ENCODE data around the gene PTPRM. TPM values are rescaled to one million over a fixed set of nuclear protein-coding genes. Genes with fewer than 3 reads are reported as not detected.

The PTPRM gene
- total RNA-seq, 1 donor from 2014 or later, result 1.00 TPM

GRCh38 chr18:7898181-7898580, 331.1 kb downstream of the PTPRM start:
- Mint-ChIP-seq H3K4me1 (no peaks in the 10 kb centered on the region), H3K27me3 (no peaks in the 10 kb centered on the region), H3K27ac (no peak overlapping the region), H3K9me3 (no peaks in the 10 kb centered on the region), H3K36me3 (ENCODE audit: low read depth) (no peaks in the 10 kb centered on the region), H3K4me3 (no peak overlapping the region)
- no peak for DNase-seq
- no peak for TF ChIP-seq CTCF (IDR thresholded peaks at IDR 0.05)
- no peak for ATAC-seq (ENCODE audit: low read depth)
- POLR2A ChIA-PET, result no interaction called here
- CTCF ChIA-PET, result no interaction called here
- intact Hi-C loops (cut with micrococcal nuclease), result no loop called here

DNA sequence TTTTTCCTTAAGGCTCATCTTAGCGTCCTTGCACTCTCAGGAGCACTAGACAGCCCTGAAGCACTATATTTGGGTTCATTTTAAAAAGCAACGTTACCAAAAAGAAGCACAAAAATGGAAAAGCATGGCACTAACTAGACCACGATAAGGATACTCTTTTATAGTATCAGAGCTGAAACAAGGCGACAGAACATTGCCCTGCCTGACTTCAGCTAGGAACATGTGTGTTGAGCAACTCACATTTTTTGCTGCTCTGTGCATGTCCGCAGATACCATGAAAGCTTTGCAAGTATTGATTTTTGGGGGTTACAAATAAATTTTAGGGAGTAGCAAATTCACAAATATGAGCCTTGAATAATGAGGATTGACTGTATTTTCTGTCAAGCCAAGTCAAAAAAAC, 332.0 kb downstream of the PTPRM start:
- CTCF ChIA-PET, result no interaction called here
- DNase-seq, result no peak
- H3K4me1 Mint-ChIP-seq, result no peaks in the 10 kb centered on the region
- TF ChIP-seq CTCF (IDR thresholded peaks at IDR 0.05), result no peak
- no peaks in the 10 kb centered on the region for H3K27me3 Mint-ChIP-seq
- no peaks in the 10 kb centered on the region for H3K36me3 Mint-ChIP-seq (ENCODE audit: low read depth)
- no peak overlapping the region for H3K4me3 Mint-ChIP-seq
- intact Hi-C loops (cut with micrococcal nuclease), result no loop called here
- no peak for ATAC-seq (ENCODE audit: low read depth)
- no peaks in the 10 kb centered on the region for H3K9me3 Mint-ChIP-seq
- POLR2A ChIA-PET, result no interaction called here
- no peak overlapping the region for H3K27ac Mint-ChIP-seq

DNA sequence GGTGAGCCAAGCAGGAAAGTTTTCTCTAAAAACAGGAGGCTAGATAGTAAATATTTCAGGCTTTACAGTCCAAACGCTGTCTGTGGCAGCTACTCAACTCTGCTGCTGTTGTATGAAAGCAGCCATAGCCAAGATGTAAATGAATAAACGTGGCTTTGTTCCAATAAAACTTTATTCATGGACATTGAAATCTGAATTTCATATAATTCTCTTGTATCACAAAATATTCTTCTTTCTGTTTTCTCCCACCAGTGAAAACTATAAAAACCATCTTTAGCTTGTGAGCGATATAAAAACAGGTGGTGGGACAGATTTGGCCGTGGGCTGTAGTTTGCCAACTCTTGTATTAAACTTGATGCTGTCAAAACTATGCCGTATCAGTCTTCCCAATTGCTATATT, 333.0 kb downstream of the PTPRM start:
- intact Hi-C loops (cut with micrococcal nuclease), result no loop called here
- no peak for ATAC-seq (ENCODE audit: low read depth)
- H3K4me3 Mint-ChIP-seq, result no peak overlapping the region
- no peak overlapping the region for H3K27ac Mint-ChIP-seq
- TF ChIP-seq CTCF (IDR thresholded peaks at IDR 0.05), result no peak
- DNase-seq, result no peak
- H3K4me1 Mint-ChIP-seq, result no peaks in the 10 kb centered on the region
- ChIA-PET CTCF (no interaction called here), POLR2A (no interaction called here)
- H3K36me3 Mint-ChIP-seq (ENCODE audit: low read depth), result no peaks in the 10 kb centered on the region
- no peaks in the 10 kb centered on the region for H3K9me3 Mint-ChIP-seq
- H3K27me3 Mint-ChIP-seq, result no peaks in the 10 kb centered on the region

DNA sequence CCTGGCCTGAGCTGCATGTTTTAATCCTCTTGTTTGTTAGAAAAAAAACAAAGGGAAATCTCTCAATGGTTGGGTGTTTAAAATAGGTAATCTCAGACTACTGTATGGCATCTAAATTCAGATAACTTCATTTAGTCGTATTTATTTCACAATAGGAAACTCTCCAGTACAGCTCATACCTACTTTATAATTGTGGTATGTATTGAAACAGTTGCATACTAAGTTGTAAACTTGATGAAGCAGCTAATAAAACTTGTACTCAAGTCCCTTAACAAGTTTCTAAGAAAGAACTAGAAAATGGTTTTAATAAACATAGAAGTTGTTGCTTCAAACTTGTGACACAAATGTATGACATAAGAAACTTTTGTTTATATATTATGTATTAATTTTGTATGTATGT, 334.5 kb downstream of the PTPRM start:
- H3K27ac Mint-ChIP-seq, result no peak overlapping the region
- ChIA-PET CTCF (no interaction called here), POLR2A (no interaction called here)
- no peaks in the 10 kb centered on the region for H3K9me3 Mint-ChIP-seq
- H3K4me1 Mint-ChIP-seq, result no peaks in the 10 kb centered on the region
- DNase-seq, result no peak
- no peaks in the 10 kb centered on the region for H3K36me3 Mint-ChIP-seq (ENCODE audit: low read depth)
- H3K27me3 Mint-ChIP-seq, result no peaks in the 10 kb centered on the region
- no peak overlapping the region for H3K4me3 Mint-ChIP-seq
- TF ChIP-seq CTCF (IDR thresholded peaks at IDR 0.05), result no peak
- ATAC-seq (ENCODE audit: low read depth), result no peak
- intact Hi-C loops (cut with micrococcal nuclease), result no loop called here

- ChIA-PET CTCF (no interaction called here), POLR2A (no interaction called here)
- no peaks in the 10 kb centered on the region for H3K36me3 Mint-ChIP-seq (ENCODE audit: low read depth)
- no peaks in the 10 kb centered on the region for H3K27me3 Mint-ChIP-seq
- ATAC-seq (ENCODE audit: low read depth) (no peak), DNase-seq (no peak)
- H3K9me3 Mint-ChIP-seq, result no peaks in the 10 kb centered on the region
- no peak for TF ChIP-seq CTCF (IDR thresholded peaks at IDR 0.05)
- H3K4me3 Mint-ChIP-seq, result no peak overlapping the region
- no peak overlapping the region for H3K27ac Mint-ChIP-seq
- H3K4me1 Mint-ChIP-seq, result no peaks in the 10 kb centered on the region
- intact Hi-C loops (cut with micrococcal nuclease), result no loop called here
Observed at GRCh38 chr18:7902399-7902839, 335.3 kb downstream of the PTPRM start.

Data from activated B cell treated with CpG ODN at 0.5 μM for 24 hours (primary cell).